H9 (cell line): ENCODE measurements around the gene PCCA. TPM values are rescaled to one million over a fixed set of nuclear protein-coding genes. Genes with fewer than 3 reads are reported as not detected.
A peak's percentile ranks its signal among the peaks of the same experiment; 100 is the strongest.

Source experiments
- DNase-seq: peaks from one replicate; pipeline ENCODE4 v3.0.0-alpha.2; 2017
- H2AFZ ChIP-seq: one replicate; pipeline ENCODE4 v1.6.1; 2013; ENCODE audit warnings: mild to moderate bottlenecking, low read length, control low read depth, moderate library complexity
- H2AK5ac ChIP-seq: 2 replicates; pipeline ENCODE4 v1.6.1; 2013; ENCODE audit warnings: low read length, control low read depth, mixed read lengths; ENCODE audit not compliant: insufficient read length
- H2BK120ac ChIP-seq: one replicate; pipeline ENCODE4 v1.6.1; 2013; ENCODE audit warnings: low read depth, mild to moderate bottlenecking, low read length, control low read depth, inconsistent platforms; ENCODE audit not compliant: poor library complexity, severe bottlenecking
- H2BK12ac ChIP-seq: 2 replicates; pipeline ENCODE4 v1.6.1; 2013; ENCODE audit warnings: low read length, control low read depth, mixed read lengths, low read depth; ENCODE audit not compliant: insufficient read length
- H2BK15ac ChIP-seq: 2 replicates; pipeline ENCODE4 v1.6.1; 2013; ENCODE audit warnings: low read depth, low read length, control low read depth
- H2BK20ac ChIP-seq: one replicate; pipeline ENCODE4 v1.6.1; 2013; ENCODE audit warnings: low read depth, mild to moderate bottlenecking, low read length, control low read depth, inconsistent platforms; ENCODE audit not compliant: poor library complexity, severe bottlenecking
- H2BK5ac ChIP-seq: 2 replicates; pipeline ENCODE4 v1.6.1; 2013; ENCODE audit warnings: low read length, control low read depth, mixed read lengths; ENCODE audit not compliant: insufficient read length
- H3K14ac ChIP-seq: 2 replicates; pipeline ENCODE4 v1.6.1; 2013; ENCODE audit warnings: low read length, control low read depth; ENCODE audit not compliant: insufficient read depth
- H3K18ac ChIP-seq: 2 replicates; pipeline ENCODE4 v1.6.1; 2013; ENCODE audit warnings: low read depth, mild to moderate bottlenecking, mixed read lengths, low read length, control low read depth; ENCODE audit not compliant: insufficient read length
- H3K23ac ChIP-seq: 2 replicates; pipeline ENCODE4 v1.6.1; 2013; ENCODE audit warnings: low read length, control low read depth, mixed read lengths, low read depth; ENCODE audit not compliant: insufficient read length
- H3K23me2 ChIP-seq: 2 replicates; pipeline ENCODE4 v1.6.1; 2013; ENCODE audit warnings: low read depth, mild to moderate bottlenecking, mixed read lengths, low read length, control low read depth; ENCODE audit not compliant: insufficient read length, poor library complexity, severe bottlenecking
- H3K27ac ChIP-seq: 2 replicates; pipeline ENCODE4 v1.5.1; 2013; ENCODE audit warnings: low read length, control low read depth, mixed read lengths, low read depth; ENCODE audit not compliant: insufficient read length
- H3K27me3 ChIP-seq: 2 replicates; pipeline ENCODE4 v1.6.1; 2013; ENCODE audit warnings: low read length, control low read depth, inconsistent platforms; ENCODE audit not compliant: insufficient read depth
- H3K4ac ChIP-seq: 2 replicates; pipeline ENCODE4 v1.6.1; 2013; ENCODE audit warnings: low read depth, mild to moderate bottlenecking, control low read depth, inconsistent platforms, low read length, moderate library complexity
- H3K4me1 ChIP-seq: 2 replicates; pipeline ENCODE4 v1.6.1; 2013; ENCODE audit warnings: low read length, control low read depth, inconsistent platforms; ENCODE audit not compliant: insufficient read depth
- H3K4me2 ChIP-seq: 2 replicates; pipeline ENCODE4 v1.6.1; 2013; ENCODE audit warnings: low read length, control low read depth, mixed read lengths; ENCODE audit not compliant: insufficient read length, insufficient read depth
- H3K56ac ChIP-seq: 2 replicates; pipeline ENCODE4 v1.6.1; 2013; ENCODE audit warnings: low read depth, mild to moderate bottlenecking, mixed read lengths, low read length, control low read depth; ENCODE audit not compliant: insufficient read length
- H3K79me1 ChIP-seq: 2 replicates; pipeline ENCODE4 v1.6.1; 2013; ENCODE audit warnings: low read depth, mild to moderate bottlenecking, moderate library complexity, low read length, control low read depth, inconsistent platforms; ENCODE audit not compliant: insufficient read depth, poor library complexity, severe bottlenecking
- H3K79me2 ChIP-seq: 2 replicates; pipeline ENCODE4 v1.6.1; 2013; ENCODE audit warnings: low read length, control low read depth, inconsistent platforms; ENCODE audit not compliant: insufficient read depth
- H3K9ac ChIP-seq: 2 replicates; pipeline ENCODE4 v1.6.1; 2013; ENCODE audit warnings: low read length, control low read depth, mixed read lengths; ENCODE audit not compliant: insufficient read length; ENCODE audit errors: extremely low read depth
- H3K9me3 ChIP-seq: one replicate; pipeline ENCODE4 v1.6.1; 2013; ENCODE audit warnings: low read depth, low read length, inconsistent platforms; ENCODE audit not compliant: control insufficient read depth
- H3T11ph ChIP-seq: one replicate; pipeline ENCODE4 v1.6.1; 2013; ENCODE audit warnings: mild to moderate bottlenecking, low read length, control low read depth, inconsistent platforms
- H4K20me1 ChIP-seq: one replicate; pipeline ENCODE4 v1.6.1; 2013; ENCODE audit not compliant: control insufficient read depth, insufficient read length, insufficient read depth
- H4K5ac ChIP-seq: 2 replicates; pipeline ENCODE4 v1.6.1; 2013; ENCODE audit warnings: low read depth, mild to moderate bottlenecking, mixed read lengths, low read length, control low read depth; ENCODE audit not compliant: insufficient read length
- H4K8ac ChIP-seq: replicated peaks from 2 replicates; pipeline ENCODE4 v1.6.1; 2013; ENCODE audit warnings: low read length, control low read depth, mixed read lengths, low read depth; ENCODE audit not compliant: insufficient read length
- H4K91ac ChIP-seq: 2 replicates; pipeline ENCODE4 v1.6.1; 2013; ENCODE audit warnings: low read depth, mild to moderate bottlenecking, moderate library complexity, mixed read lengths, low read length, control low read depth; ENCODE audit not compliant: insufficient read length
- H3K27ac Mint-ChIP-seq, 3 experiments: 2 replicates in 2 of 3; 3 replicates in 1 of 3; pipeline ENCODE4 v1.8.0; 2020 to 2021; ENCODE audit warnings: mixed read lengths in 3 of 3, mild to moderate bottlenecking in 1 of 3, moderate library complexity in 1 of 3
- H3K27me3 Mint-ChIP-seq: 2 replicates; pipeline ENCODE4 v1.8.0; 2021; ENCODE audit warnings: low read depth, mild to moderate bottlenecking, moderate library complexity, mixed read lengths
- H3K36me3 Mint-ChIP-seq, 3 experiments: 2 replicates in 2 of 3; 3 replicates in 1 of 3; pipeline ENCODE4 v1.8.0; 2020 to 2021; ENCODE audit warnings: low read depth in 3 of 3, mixed read lengths in 3 of 3; ENCODE audit not compliant: insufficient read depth in 1 of 3
- H3K4me1 Mint-ChIP-seq, 2 experiments: 2 replicates each; pipeline ENCODE4 v1.8.0; 2020; ENCODE audit warnings: mixed read lengths in 2 of 2
- H3K4me3 Mint-ChIP-seq, 2 experiments: 2 replicates in 1 of 2; 3 replicates in 1 of 2; pipeline ENCODE4 v1.8.0; 2020 to 2021; ENCODE audit warnings: mild to moderate bottlenecking in 2 of 2, mixed read lengths in 2 of 2, moderate library complexity in 1 of 2
- H3K9me3 Mint-ChIP-seq, 2 experiments: 2 replicates in 1 of 2; 3 replicates in 1 of 2; pipeline ENCODE4 v1.8.0; 2020; ENCODE audit warnings: mild to moderate bottlenecking in 2 of 2, mixed read lengths in 2 of 2, moderate library complexity in 1 of 2
- CTCF ChIP-seq: fragments of 200-600 bp; sonication (generic); conservative IDR thresholded peaks from 3 replicates; pipeline ENCODE4 v1.8.0; 2021; ENCODE audit warnings: antibody characterized with exemption, mild to moderate bottlenecking
- WGBS: extraction: QIAGEN DNeasy Blood & Tissue Kit; methylation state at CpG from one replicate; pipeline ENCODE4 v1.1.7; 2013; ENCODE audit warnings: missing lambda C conversion rate, low lambda C conversion rate, mixed read lengths; ENCODE audit not compliant: insufficient read length; ENCODE audit errors: extremely low coverage; 5-methylcytosine and 5-hydroxymethylcytosine counted together
- total RNA-seq: library from RNA; stranded (reverse); gene quantifications from 2 replicates; pipeline ENCODE4 v1.2.1, GENCODE V29; 2021

Gene PCCA
- total RNA-seq, 1 experiment from 2014 or later, result 56.5 TPM

GRCh38 chr13:100542826-100543156 lies 453.9 kb downstream of the PCCA start:
- H3K23ac ChIP-seq, result no peak overlapping the region
- H3K4me1 ChIP-seq, result no peaks in the 10 kb centered on the region
- H3K14ac ChIP-seq, result no peak overlapping the region
- H4K8ac ChIP-seq, result no peak overlapping the region
- no peak overlapping the region for H2BK20ac ChIP-seq
- no peak overlapping the region for H3T11ph ChIP-seq
- no peaks in the 10 kb centered on the region for H3K9me3 ChIP-seq
- DNase-seq, result no peak
- no peaks in the 10 kb centered on the region for H4K20me1 ChIP-seq
- H3K18ac ChIP-seq, result no peak overlapping the region
- H3K79me2 ChIP-seq, result no peaks in the 10 kb centered on the region
- no peak overlapping the region for H3K4me2 ChIP-seq
- no peak overlapping the region for H2BK5ac ChIP-seq
- no peak overlapping the region for H3K27ac Mint-ChIP-seq
- no peak overlapping the region for H3K27ac ChIP-seq
- no peak overlapping the region for H2AK5ac ChIP-seq
- H4K5ac ChIP-seq, result no peak overlapping the region
- no peak overlapping the region for H2BK12ac ChIP-seq
- no peaks in the 10 kb centered on the region for H3K27me3 ChIP-seq
- H3K4me3 Mint-ChIP-seq, result no peak overlapping the region
- H3K23me2 ChIP-seq, result no peaks in the 10 kb centered on the region
- no peak overlapping the region for H3K9ac ChIP-seq
- no peak overlapping the region for H2AFZ ChIP-seq
- H2BK15ac ChIP-seq, result no peak overlapping the region
- peaks cover 8 to 19% of the 10 kb centered on the region in 2 experiments; a peak in 3 of 4 replicates for H3K4me1 Mint-ChIP-seq
- no peak overlapping the region for H2BK120ac ChIP-seq
- no CpG with 5 or more reads among the region's 8 CpGs for WGBS
- no peaks in the 10 kb centered on the region for H3K79me1 ChIP-seq
- H3K4ac ChIP-seq, result no peak overlapping the region
- TF ChIP-seq CTCF, result peak; percentile 65
- H3K56ac ChIP-seq, result no peak overlapping the region
- no peak overlapping the region for H4K91ac ChIP-seq
- 0 out of 7 replicates have a peak, but pooled peaks cover 0 to 1% (median 0%) of the 10 kb centered on the region in 3 experiments for H3K36me3 Mint-ChIP-seq
- no peaks in the 10 kb centered on the region for H3K9me3 Mint-ChIP-seq
- H3K27me3 Mint-ChIP-seq, result no peaks in the 10 kb centered on the region
